Fibroblast of mammary gland (primary cell): ENCODE data around the gene RBM4B.

Experiments
- DNase-seq: peaks from one replicate; pipeline ENCODE4 v3.0.0-alpha.2; 2010; ENCODE audit warnings: low read depth
- H3K4me3 ChIP-seq: 2 replicates; pipeline ENCODE4 v1.5.1; 2011; ENCODE audit warnings: low read depth, mild to moderate bottlenecking, low read length, moderate library complexity; ENCODE audit not compliant: control insufficient read depth
- TF ChIP-seq, protein P1 (sequence below): conservative IDR thresholded peaks from 2 replicates; pipeline ENCODE4 v1.5.1; 2011; ENCODE audit warnings: low read depth, low read length, inconsistent platforms; ENCODE audit not compliant: control insufficient read depth, insufficient read depth

The RBM4B gene

DNA sequence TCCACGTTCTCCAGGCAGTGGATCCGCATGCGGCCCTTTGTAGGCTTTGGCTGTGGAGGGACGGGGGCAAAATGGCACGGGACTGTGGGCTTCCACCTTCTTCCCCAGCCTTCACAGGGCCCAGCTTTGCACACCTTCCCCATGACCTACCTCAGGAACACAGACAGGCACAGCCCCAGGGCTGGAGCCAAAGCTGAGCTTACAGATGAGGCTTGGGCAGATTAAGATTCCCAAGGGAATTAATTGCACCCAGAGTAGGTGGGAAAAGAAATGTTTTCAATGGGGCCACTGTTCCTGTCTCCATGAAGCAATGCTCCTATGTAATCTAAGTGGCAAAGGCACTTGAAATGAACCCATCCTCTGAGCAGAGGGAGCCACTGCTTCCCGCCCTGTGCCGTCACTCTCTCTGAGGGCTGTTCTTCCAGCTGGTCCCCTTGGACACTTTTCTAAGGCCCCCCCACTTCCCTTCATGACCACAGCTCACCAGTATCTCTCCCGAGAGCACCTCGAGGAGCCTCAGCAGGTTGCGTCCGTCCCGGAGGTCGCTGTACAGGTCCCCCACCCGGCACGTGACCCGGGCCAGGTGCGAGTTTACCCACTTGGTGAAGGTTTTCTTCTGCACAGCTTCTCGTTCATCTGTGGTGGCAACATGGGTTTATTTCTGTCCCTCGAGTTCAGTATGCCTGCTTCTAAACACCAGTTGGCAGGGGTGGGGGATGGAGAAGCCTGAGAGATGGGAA, 37.8 kb upstream of the RBM4B start:
- H3K4me3 ChIP-seq: no peak overlapping the region
- DNase-seq: no peak

GRCh38 chr11:66713746-66714480, 36.2 kb upstream of the RBM4B start:
- DNase-seq: no peak
- TF ChIP-seq, protein P1, sequence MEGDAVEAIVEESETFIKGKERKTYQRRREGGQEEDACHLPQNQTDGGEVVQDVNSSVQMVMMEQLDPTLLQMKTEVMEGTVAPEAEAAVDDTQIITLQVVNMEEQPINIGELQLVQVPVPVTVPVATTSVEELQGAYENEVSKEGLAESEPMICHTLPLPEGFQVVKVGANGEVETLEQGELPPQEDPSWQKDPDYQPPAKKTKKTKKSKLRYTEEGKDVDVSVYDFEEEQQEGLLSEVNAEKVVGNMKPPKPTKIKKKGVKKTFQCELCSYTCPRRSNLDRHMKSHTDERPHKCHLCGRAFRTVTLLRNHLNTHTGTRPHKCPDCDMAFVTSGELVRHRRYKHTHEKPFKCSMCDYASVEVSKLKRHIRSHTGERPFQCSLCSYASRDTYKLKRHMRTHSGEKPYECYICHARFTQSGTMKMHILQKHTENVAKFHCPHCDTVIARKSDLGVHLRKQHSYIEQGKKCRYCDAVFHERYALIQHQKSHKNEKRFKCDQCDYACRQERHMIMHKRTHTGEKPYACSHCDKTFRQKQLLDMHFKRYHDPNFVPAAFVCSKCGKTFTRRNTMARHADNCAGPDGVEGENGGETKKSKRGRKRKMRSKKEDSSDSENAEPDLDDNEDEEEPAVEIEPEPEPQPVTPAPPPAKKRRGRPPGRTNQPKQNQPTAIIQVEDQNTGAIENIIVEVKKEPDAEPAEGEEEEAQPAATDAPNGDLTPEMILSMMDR: no peak
- no peak overlapping the region for H3K4me3 ChIP-seq

More for the DNA sequence above, 37.8 kb upstream of the RBM4B start:
- TF ChIP-seq, protein P1: no peak

DNA sequence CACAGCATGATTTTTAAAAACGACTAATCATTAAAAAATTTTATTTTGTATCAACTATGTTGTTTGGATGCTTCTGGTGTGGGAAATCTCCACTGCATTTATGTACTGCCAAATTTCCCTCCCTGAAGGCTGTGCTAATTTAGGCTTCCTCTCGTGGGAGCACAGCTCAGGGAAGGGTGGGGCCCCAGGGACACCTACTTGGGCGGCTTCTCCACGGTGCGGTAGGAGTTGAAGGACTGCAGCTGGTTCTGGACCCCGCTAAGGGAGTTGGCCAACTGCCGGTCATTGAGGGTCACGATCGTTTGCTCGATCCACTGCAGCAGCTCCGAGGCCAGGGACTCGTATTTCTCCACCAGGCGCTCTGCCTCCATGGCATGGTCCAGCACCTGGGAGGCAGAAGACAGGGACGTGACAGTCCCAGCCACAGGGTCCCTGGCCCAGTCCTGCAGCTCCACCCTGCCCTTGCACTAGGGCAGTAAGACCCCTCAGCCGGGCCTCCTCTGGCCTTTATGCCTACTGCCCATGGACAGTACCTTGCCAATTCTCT, 32.8 kb upstream of the RBM4B start:
- DNase-seq: no peak
- TF ChIP-seq, protein P1: no peak
- no peak overlapping the region for H3K4me3 ChIP-seq

DNA sequence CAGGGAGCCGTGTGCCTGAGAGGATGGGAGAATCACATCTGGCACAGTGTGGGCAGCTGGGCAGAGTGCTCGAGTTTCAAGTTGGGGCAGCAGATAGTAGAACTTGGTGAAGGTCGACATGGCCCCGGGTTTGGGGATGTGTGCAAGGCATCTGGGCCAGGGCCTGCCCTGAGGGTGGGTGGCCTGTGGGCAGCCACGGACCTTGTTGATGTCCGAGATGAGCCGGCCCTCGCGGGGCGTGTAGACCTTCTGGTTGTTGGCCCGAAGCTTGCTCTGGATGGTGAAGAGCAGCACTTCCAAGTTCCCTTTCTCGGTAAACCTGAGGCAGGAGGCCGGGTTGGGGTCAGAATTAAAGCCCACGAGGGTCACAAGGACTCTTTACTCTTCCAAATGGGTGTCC, 31.0 kb upstream of the RBM4B start:
- H3K4me3 ChIP-seq: no peak overlapping the region
- TF ChIP-seq, protein P1: no peak
- DNase-seq: no peak

- TF ChIP-seq, protein P1: no peak
- H3K4me3 ChIP-seq: no peak overlapping the region
- DNase-seq: no peak
Observed at GRCh38 chr11:66708094-66708493, 30.4 kb upstream of the RBM4B start.

DNA sequence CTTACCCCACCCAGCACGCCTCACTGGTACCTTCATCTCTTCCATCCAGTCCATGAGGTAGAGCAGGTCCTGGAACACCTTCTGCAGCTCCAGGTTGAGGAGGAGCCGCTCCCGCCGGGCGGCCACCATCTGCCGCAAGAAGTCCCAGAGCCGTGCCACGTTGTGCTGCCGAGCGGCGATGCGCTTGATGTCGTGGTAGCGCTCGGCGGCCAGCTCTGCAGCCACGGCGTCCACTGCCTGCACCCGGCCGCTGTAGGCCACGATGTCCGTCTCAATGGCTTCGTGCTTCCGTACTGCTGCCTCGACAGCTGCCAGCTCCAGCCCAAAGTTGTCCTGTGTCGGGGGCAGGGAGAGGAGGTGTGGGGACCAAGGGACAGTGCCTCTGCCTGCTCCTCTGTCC, 29.8 kb upstream of the RBM4B start:
- TF ChIP-seq, protein P1: no peak
- H3K4me3 ChIP-seq: no peak overlapping the region
- DNase-seq: no peak
